SK-N-SH (cell line): ENCODE results near the gene RAMP1.
A peak's percentile ranks its signal among the peaks of the same experiment; 100 is the strongest.

Source experiments
- CTCF ChIP-seq: fragments of 200-600 bp; sonication (generic); IDR thresholded peaks from 2 replicates; pipeline ENCODE4 v1.6.1; 2017; ENCODE audit warnings: antibody characterized with exemption, mild to moderate bottlenecking, moderate library complexity
- EP300 ChIP-seq, 2 experiments: IDR thresholded peaks; 2 replicates each; pipeline versions ENCODE4 v1.4.0 to v1.6.1; 2012; ENCODE audit warnings: borderline replicate concordance in 1 of 2, low read depth in 1 of 2, low read length in 1 of 2
- FOSL2 ChIP-seq: IDR thresholded peaks from 2 replicates; pipeline ENCODE4 v1.4.0; 2012; ENCODE audit warnings: low read depth, mild to moderate bottlenecking, moderate library complexity, borderline replicate concordance
- FOXJ3 ChIP-seq: sonication (generic); formaldehyde crosslinking; IDR thresholded peaks from 2 replicates; pipeline ENCODE4 v1.5.1; 2020; ENCODE audit warnings: mild to moderate bottlenecking, missing genetic modification reagents
- FOXM1 ChIP-seq: IDR thresholded peaks from 2 replicates; pipeline ENCODE4 v1.4.0; 2012; ENCODE audit warnings: low read depth, mild to moderate bottlenecking
- MXI1 ChIP-seq: IDR thresholded peaks from 2 replicates; pipeline ENCODE4 v1.6.1; 2012; ENCODE audit warnings: mild to moderate bottlenecking, low read depth, low read length, improper control_type of control experiment
- POLR2AphosphoS5 ChIP-seq: IDR thresholded peaks from 2 replicates; pipeline ENCODE4 v1.6.1; 2012; ENCODE audit warnings: low read depth, low read length
- RFX5 ChIP-seq: IDR thresholded peaks from 2 replicates; pipeline ENCODE4 v1.6.1; 2012; ENCODE audit warnings: mild to moderate bottlenecking, improper control_type of control experiment, low read length
- SIN3A ChIP-seq: IDR thresholded peaks from 2 replicates; pipeline ENCODE4 v1.6.1; 2012; ENCODE audit warnings: low read depth, mild to moderate bottlenecking, low read length, moderate library complexity, borderline replicate concordance
- USF2 ChIP-seq: fragments of 150-350 bp; IDR thresholded peaks from 2 replicates; pipeline ENCODE4 v1.6.1; 2017; ENCODE audit warnings: antibody characterized with exemption, low read length, low read depth, borderline replicate concordance
- YY1 ChIP-seq: IDR thresholded peaks from 2 replicates; pipeline ENCODE4 v1.4.0; 2012; ENCODE audit warnings: low read depth, mild to moderate bottlenecking

GRCh38 chr2:237920673-237921072 lies 61.2 kb downstream of the RAMP1 start:
- TF ChIP-seq POLR2AphosphoS5 (no peak), CTCF (no peak), RFX5 (no peak), FOSL2 (no peak), EP300 (IDR thresholded peaks at IDR 0.05; ENCODE audit: borderline replicate concordance in 1 of 2, low read depth in 1 of 2, low read length in 1 of 2) (no peak), FOXJ3 (CRISPR knock-in tag) (no peak), MXI1 (peak; percentile 40; the same call in 1 of the 2 replicates), USF2 (no peak), FOXM1 (no peak), SIN3A (no peak), YY1 (no peak)
